Colonic mucosa (tissue), 4 donors: ENCODE results near the gene PRKAR2B. TPM values are rescaled to one million over a fixed set of nuclear protein-coding genes. Genes with fewer than 3 reads are reported as not detected.

Source experiments
- DNase-seq: peaks from one replicate; pipeline ENCODE4 v3.0.0-alpha.2; 2020
- H3K27ac ChIP-seq: fragments of 200-600 bp; one replicate; pipeline ENCODE4 v1.8.0; 2021
- H3K27me3 ChIP-seq: fragments of 200-600 bp; one replicate; pipeline ENCODE4 v1.8.0; 2021
- H3K36me3 ChIP-seq: fragments of 200-600 bp; one replicate; pipeline ENCODE4 v1.8.0; 2021
- H3K4me1 ChIP-seq: fragments of 200-600 bp; one replicate; pipeline ENCODE4 v1.8.0; 2021; ENCODE audit warnings: mild to moderate bottlenecking
- H3K4me3 ChIP-seq: fragments of 200-600 bp; one replicate; pipeline ENCODE4 v1.8.0; 2021
- H3K9ac ChIP-seq, 2 donors: one replicate each; pipeline ENCODE4 v1.7.0; 2013; ENCODE audit warnings: control low read depth in 2 of 2, low read depth in 2 of 2, low read length in 2 of 2
- H3K9me3 ChIP-seq: fragments of 200-600 bp; one replicate; pipeline ENCODE4 v1.8.0; 2021
- CTCF ChIP-seq: fragments of 200-600 bp; IDR thresholded peaks from one replicate; pipeline ENCODE4 v1.8.0; 2022; ENCODE audit warnings: antibody characterized with exemption, mild to moderate bottlenecking
- intact Hi-C: fragments of 100-400 bp; cut with DNase I; formaldehyde crosslinking; loops from one replicate; pipeline ENCODE4 v1.14.1; 2022
- total RNA-seq, 2 donors: library from RNA; stranded (reverse); fragmentation: NEBNext Ultra II Directional in 1 of 2; extraction: Animal tissue kit (Norgen Biotek cat#: 25700) in 1 of 2; gene quantifications; one replicate each; pipeline ENCODE4 v1.2.1, GENCODE V29; 2021
- donor health status: healthy.
- donor health status: DM: no; HTN: no; CAD: no.
- donor health status: DM: no; HTN: no; CAD: no.

Gene PRKAR2B
- total RNA-seq, 2 donors from 2014 or later, result 9.3 to 11.7 TPM

GRCh38 chr7:107118109-107118900 lies 73.8 kb downstream of the PRKAR2B start:
- no peak for DNase-seq

GRCh38 chr7:107119376-107120105 lies 75.0 kb downstream of the PRKAR2B start:
- Histone ChIP-seq H3K9ac (no peak overlapping the region), H3K27ac (no peak overlapping the region), H3K27me3 (no peaks in the 10 kb centered on the region), H3K4me3 (no peak overlapping the region), H3K36me3 (no peaks in the 10 kb centered on the region), H3K9me3 (no peaks in the 10 kb centered on the region), H3K4me1 (no peaks in the 10 kb centered on the region)
- no peak for TF ChIP-seq CTCF
- DNase-seq, result no peak
- intact Hi-C loops, result no loop called here

More at GRCh38 chr7:107118109-107118900, 73.8 kb downstream of the PRKAR2B start:
- H3K36me3 ChIP-seq, result no peaks in the 10 kb centered on the region
- no peak overlapping the region for H3K27ac ChIP-seq
- no peaks in the 10 kb centered on the region for H3K27me3 ChIP-seq
- intact Hi-C loops, result no loop called here
- no peak for TF ChIP-seq CTCF
- H3K4me3 ChIP-seq, result no peak overlapping the region
- no peaks in the 10 kb centered on the region for H3K4me1 ChIP-seq
- H3K9ac ChIP-seq, result no peak overlapping the region
- H3K9me3 ChIP-seq, result no peaks in the 10 kb centered on the region

GRCh38 chr7:107122486-107122911 lies 78.0 kb downstream of the PRKAR2B start:
- no peak for TF ChIP-seq CTCF
- DNase-seq, result no peak
- no peaks in the 10 kb centered on the region for H3K27me3 ChIP-seq
- H3K4me3 ChIP-seq, result no peak overlapping the region
- H3K4me1 ChIP-seq, result no peaks in the 10 kb centered on the region
- peak overlapping the region; percentile 26 for H3K27ac ChIP-seq
- intact Hi-C loops, result no loop called here
- H3K36me3 ChIP-seq, result no peaks in the 10 kb centered on the region
- no peak overlapping the region for H3K9ac ChIP-seq
- H3K9me3 ChIP-seq, result no peaks in the 10 kb centered on the region

- Histone ChIP-seq H3K36me3 (no peaks in the 10 kb centered on the region), H3K4me3 (no peak overlapping the region), H3K4me1 (no peaks in the 10 kb centered on the region), H3K9ac (no peak overlapping the region), H3K9me3 (no peaks in the 10 kb centered on the region), H3K27me3 (no peaks in the 10 kb centered on the region), H3K27ac (no peak overlapping the region)
- intact Hi-C loops, result no loop called here
- no peak for DNase-seq
- no peak for TF ChIP-seq CTCF
Measured at GRCh38 chr7:107123392-107123791, 78.9 kb downstream of the PRKAR2B start.

- no peak overlapping the region for H3K4me3 ChIP-seq
- no peak overlapping the region for H3K27ac ChIP-seq
- no peaks in the 10 kb centered on the region for H3K27me3 ChIP-seq
- no peaks in the 10 kb centered on the region for H3K9me3 ChIP-seq
- no peaks in the 10 kb centered on the region for H3K4me1 ChIP-seq
- H3K9ac ChIP-seq, result no peak overlapping the region
- intact Hi-C loops, result no loop called here
- DNase-seq, result no peak
- no peaks in the 10 kb centered on the region for H3K36me3 ChIP-seq
- TF ChIP-seq CTCF, result no peak
Measured at GRCh38 chr7:107125475-107125874, 81.0 kb downstream of the PRKAR2B start.
